ENCODE data around the gene ATF6. TPM values are rescaled to one million over a fixed set of nuclear protein-coding genes. Genes with fewer than 3 reads are reported as not detected.
A peak's percentile ranks its signal among the peaks of the same experiment; 100 is the strongest.

Gene ATF6
- total and polyA plus RNA-seq, 9 of the 15 experiments (the other 6 are each of a cell fraction or from before 2014, with no cell fraction given) = 11.7 to 32.4 (median 20.4) TPM

DNA sequence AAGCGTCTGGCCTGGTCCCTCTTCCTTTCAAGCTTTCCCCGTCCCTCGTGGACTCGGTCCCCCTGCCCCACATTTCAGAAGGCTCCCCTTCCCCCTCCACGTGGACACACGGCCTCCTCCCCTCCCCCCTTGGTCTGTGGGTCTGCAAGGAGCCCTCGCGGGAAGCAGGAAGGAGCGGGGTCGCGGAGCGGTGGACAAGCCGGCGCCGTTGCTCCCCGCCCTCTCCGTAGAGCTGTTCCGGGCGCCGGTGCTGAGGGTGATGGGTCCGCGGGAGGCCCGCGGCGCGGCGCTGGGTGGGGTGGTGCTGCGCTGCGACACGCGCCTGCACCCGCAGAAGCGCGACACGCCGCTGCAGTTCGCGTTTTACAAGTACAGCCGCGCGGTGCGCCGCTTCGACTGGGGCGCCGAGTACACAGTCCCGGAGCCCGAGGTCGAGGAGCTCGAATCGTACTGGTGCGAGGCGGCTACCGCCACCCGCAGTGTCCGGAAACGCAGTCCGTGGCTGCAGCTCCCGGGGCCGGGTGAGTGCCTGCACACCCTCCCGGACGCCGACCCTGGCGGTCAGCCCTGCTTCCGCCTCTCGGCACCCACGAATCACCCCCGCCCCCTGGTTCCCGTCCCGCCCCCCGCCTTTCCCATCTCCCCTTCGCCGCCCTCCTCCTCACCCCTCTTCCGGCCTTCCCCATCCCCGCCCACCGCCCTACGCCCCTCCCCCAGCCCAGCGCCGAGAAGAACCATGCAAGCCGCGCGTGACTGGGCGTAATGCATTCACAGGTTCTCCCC, 39.5 kb upstream of the ATF6 start (continued):
- peak; percentile 78; the same call in 1 of the 2 replicates for TF ChIP-seq ZBTB7A (IDR thresholded peaks at IDR 0.05; ENCODE audit: borderline replicate concordance, control insufficient read depth, low read depth, low read length)
- TF ChIP-seq TARDBP (IDR thresholded peaks at IDR 0.05) = no peak
- TF ChIP-seq ZNF316 (IDR thresholded peaks at IDR 0.05) = no peak; the same call in 1 of the 2 replicates
- TF ChIP-seq ZNF785 (CRISPR knock-in tag; IDR thresholded peaks at IDR 0.05) = no peak
- no peak for TF ChIP-seq RFX5 (IDR thresholded peaks at IDR 0.05; ENCODE audit: low read depth, low read length)
- no peak for TF ChIP-seq ZNF695 (CRISPR knock-in tag; IDR thresholded peaks at IDR 0.05)
- TF ChIP-seq NR2C1 (IDR thresholded peaks at IDR 0.05) = no peak
- TF ChIP-seq NR2C1 (tag; IDR thresholded peaks at IDR 0.05) = no peak
- TF ChIP-seq, protein P1, sequence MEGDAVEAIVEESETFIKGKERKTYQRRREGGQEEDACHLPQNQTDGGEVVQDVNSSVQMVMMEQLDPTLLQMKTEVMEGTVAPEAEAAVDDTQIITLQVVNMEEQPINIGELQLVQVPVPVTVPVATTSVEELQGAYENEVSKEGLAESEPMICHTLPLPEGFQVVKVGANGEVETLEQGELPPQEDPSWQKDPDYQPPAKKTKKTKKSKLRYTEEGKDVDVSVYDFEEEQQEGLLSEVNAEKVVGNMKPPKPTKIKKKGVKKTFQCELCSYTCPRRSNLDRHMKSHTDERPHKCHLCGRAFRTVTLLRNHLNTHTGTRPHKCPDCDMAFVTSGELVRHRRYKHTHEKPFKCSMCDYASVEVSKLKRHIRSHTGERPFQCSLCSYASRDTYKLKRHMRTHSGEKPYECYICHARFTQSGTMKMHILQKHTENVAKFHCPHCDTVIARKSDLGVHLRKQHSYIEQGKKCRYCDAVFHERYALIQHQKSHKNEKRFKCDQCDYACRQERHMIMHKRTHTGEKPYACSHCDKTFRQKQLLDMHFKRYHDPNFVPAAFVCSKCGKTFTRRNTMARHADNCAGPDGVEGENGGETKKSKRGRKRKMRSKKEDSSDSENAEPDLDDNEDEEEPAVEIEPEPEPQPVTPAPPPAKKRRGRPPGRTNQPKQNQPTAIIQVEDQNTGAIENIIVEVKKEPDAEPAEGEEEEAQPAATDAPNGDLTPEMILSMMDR (IDR thresholded peaks at IDR 0.05 in 2 of 3, conservative IDR thresholded peaks at IDR 0.05 in 1 of 3; ENCODE audit: insufficient read depth in 2 of 3, low read depth in 1 of 3, low read length in 3 of 3) = peak in 2 of 3 experiments; percentile 6 to 7; a peak in 1 of 6 replicates
- TF ChIP-seq STAG1 (CRISPR knock-in tag; IDR thresholded peaks at IDR 0.05; ENCODE audit: borderline replicate concordance) = peak; percentile 76
- no peak for TF ChIP-seq STAT6 (CRISPR knock-in tag; IDR thresholded peaks at IDR 0.05)
- no peak for TF ChIP-seq MCM7 (IDR thresholded peaks at IDR 0.05)
- peak; percentile 62; the same call in 1 of the 2 replicates for TF ChIP-seq ATF7 (IDR thresholded peaks at IDR 0.05)
- no peak for TF ChIP-seq IRF2 (CRISPR knock-in tag; IDR thresholded peaks at IDR 0.05)
- peak; percentile 80 for TF ChIP-seq SAFB (IDR thresholded peaks at IDR 0.05; ENCODE audit: borderline replicate concordance, low read depth, low read length)
- no peak for TF ChIP-seq CBFA2T2 (conservative IDR thresholded peaks at IDR 0.05)
- peak; percentile 89 for TF ChIP-seq ELF1 (tag; IDR thresholded peaks at IDR 0.05)
- TF ChIP-seq MTA2 (IDR thresholded peaks at IDR 0.05; ENCODE audit: low read depth) = no peak
- TF ChIP-seq ATF1 (CRISPR knock-in tag; IDR thresholded peaks at IDR 0.05) = no peak
- peak; percentile 48 for TF ChIP-seq ATF1 (tag; IDR thresholded peaks at IDR 0.05)
- TF ChIP-seq ZNF780A (CRISPR knock-in tag; IDR thresholded peaks at IDR 0.05) = no peak
